GM19035 (cell line): ENCODE data around the gene TRIP6.

ENCODE experiments used
- ATAC-seq: cut with Tn5 transposase; IDR thresholded peaks from one replicate; pipeline ENCODE4 v1.9.1; 2021; ENCODE audit not compliant: unreplicated experiment

Gene TRIP6

DNA sequence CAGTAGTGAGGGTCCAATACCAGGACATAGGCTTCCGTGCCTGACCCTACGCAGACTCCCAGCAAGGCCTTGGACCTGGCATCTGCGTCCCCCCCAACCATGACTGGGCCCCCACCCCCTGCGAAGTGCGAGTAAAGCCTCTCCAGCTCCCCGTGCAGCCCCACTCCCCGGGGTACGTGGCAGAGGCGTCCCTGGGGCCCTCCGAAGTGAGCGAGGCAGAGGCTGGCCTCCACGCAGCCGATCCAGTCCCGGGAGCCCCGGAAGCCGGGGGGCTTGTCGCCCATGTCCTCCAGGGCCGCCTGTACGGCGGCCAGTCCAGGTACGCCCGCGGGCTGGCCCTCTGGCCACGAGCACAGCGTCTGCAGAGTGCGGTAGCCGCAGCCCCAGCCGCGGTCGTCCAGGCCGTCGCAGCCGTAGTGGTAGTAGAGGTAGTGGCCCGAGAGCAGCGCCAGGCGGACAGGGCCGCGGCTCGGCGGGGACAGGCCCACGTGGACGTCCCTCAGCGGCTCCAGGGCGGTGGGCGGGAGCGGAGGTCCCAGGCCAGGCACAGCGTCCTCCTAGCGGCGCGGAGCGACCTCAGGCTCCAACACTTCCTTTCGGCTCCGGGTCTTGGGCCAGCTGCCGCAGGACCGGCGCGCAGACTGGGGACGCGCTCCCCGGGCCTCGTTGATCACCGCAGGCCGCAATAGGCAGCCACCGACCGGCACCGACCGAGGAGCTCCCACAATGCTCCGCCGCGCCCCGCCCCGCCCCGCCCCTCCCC, 22.0 kb downstream of the TRIP6 start, which contains the start of gene UFSP1:
TSS of gene UFSP1 (minus strand) at position 728 of the 763 bp plus-strand sequence. CDS start at position 284, 444 bp downstream.
- ATAC-seq: peak; percentile 26

- no peak for ATAC-seq
These were observed 23.7 kb downstream of the TRIP6 start for GRCh38 chr7:100890653-100891567.

DNA sequence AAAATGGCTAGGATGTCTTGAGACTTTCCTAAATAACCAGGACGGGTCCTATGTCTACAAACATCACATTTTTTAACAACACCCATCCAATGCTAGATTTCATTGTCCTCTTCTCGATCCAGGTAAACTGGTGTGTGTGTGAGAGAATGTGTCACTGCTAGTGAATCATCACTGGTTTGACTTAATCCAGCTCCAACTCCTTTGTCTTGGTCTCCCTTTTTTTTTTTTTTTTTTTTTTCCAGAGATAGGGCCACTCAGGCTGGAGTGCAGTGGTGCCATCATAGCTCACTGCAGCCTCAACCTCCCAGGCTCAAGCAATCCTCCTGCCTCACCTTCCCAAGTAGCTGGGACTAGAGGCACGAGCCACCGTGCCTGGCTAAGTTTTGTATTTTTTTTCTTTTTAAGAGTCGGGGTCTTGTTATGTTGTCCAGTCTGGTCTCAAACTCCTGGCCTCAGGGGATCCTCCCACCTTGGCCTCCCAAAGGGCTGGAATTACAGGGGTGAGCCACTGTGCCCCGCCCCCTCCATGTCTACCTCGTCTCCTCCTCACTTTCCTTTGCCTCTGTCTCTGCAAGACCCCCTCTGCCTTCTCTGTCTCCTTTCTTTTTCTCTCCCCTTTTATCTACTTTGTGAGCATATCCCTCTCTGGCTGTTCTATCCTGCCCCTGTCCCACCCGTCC, 24.5 kb downstream of the TRIP6 start:
- ATAC-seq: no peak

DNA sequence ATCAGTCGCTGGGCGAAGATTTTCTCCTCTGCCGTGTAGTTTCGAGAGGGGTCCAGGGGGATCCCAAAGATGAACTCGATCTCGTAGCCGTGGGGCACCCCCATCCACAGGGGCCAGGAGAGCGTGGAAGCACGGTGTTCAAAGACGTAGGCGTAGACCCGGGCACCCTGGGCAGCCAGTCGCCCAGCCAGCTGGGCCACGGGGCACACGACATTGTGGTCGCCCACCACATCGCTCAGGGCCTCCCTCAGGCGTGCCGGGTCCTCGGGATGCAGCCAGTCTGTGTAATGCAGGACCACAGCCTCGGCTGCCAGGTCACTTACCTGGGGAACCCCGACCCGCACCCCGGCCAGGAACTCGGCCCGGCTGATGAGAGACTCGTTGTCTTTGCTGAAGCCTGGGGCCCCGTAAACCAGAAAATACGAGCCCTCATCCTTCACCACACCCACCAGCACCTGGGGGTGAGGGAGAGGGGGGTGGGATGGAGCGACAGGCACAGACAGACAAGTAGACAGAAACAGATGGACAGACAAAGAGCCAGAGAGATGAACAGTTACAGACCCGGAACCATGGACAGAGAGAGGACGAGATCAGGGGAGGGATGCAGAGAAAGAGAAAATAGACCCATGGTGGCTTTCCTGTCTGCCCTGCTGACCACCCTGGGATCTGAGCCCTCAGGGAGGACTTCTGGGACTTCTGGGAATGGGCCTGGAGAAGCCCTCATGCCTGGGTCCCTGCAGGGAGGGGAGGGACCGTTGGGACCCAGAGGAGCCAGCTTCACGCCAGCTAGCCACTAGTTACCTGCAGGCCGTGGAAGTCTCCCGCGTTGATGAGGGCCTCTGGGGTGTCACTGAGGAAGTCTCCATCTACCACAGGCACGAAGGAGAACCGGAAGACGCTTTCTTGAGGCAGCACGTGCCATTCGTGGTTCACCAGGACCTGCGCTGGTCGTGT, 25.5 kb downstream of the TRIP6 start:
- ATAC-seq: no peak

DNA sequence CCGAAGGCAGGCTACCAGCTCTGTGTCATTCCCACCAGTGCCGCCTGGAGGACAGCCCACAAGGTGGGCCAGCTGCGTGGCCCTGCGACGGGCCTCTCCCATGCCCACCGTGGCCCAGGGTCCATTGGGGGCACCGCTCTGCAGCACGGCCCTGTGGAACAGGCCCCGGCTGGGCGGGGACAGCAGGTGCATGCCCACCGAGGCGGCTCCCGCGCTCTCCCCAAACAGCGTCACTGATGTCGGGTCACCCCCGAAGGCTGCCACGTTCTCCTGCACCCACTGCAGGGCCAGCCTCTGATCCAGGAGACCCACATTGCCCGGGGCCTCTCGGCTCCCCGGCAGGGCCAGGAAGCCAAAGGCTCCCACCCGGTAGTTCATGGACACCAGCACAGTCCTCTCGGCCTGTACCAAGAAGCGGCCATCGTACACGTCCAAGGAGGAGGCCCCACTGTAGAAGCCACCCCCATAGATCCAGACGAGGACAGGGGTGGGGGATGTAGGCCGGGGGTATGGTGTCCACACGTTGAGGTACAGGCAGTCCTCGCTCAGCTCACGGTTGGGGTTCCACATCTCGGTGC, 26.2 kb downstream of the TRIP6 start:
- ATAC-seq: no peak

DNA sequence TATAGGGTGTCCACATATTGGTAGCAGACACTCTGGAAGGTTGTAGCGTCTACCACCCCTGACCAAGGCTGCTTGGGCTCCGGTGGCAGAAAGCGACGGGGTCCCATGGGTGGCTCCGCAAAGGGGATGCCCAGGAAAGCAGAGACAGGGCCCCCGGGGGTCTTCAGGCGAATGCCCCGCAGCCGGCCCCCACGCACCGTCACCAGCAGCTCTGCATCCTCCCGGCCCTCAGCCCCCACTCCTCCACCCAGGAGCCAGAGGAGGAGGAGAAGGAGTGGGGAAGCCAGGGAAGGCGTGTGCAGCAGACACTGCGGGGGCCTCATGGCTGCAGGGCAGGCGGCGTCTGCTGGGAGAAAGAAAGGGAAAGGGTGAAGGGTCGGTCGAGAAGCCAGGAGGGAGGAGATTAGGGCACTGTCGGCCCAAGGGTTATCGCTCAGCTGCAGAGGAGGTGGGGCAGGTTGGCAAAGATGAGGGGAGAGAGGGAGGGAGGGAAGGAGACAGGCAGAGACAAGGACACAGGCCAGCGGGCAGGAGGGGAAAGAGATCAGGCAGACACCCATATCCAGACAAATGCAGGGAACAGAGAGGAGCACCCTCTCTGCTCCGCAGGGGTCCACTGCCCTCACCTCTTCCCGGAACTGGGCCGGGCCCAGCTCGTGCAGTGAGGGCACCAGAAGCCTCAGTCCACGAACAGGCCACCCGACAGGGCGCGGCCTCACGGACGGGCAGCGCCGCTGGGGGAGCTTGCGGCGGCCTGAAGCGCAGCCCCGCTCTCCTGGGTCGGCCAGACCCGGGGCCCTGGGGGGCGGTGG, 26.9 kb downstream of the TRIP6 start:
- no peak for ATAC-seq

GRCh38 chr7:100894860-100895700, 27.9 kb downstream of the TRIP6 start:
- ATAC-seq: no peak

DNA sequence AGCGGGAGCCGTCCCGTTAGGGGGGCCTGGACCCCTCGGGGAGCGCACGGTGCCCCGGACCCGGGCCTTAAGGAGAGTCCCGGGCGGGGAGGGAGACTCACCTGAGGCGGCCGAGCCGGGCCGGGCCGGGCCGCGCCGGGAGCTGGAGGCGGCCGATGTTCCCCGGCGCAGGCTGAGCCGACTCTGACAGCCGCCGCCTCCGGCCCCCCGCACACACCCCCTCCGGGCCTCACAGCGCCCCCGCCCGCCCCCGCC, 28.4 kb downstream of the TRIP6 start, which contains the start of gene ACHE:
TSS of gene ACHE (minus strand) at position 188 of the 255 bp plus-strand sequence. CDS start 1,656 bp downstream, outside the sequence.
- ATAC-seq: no peak

DNA sequence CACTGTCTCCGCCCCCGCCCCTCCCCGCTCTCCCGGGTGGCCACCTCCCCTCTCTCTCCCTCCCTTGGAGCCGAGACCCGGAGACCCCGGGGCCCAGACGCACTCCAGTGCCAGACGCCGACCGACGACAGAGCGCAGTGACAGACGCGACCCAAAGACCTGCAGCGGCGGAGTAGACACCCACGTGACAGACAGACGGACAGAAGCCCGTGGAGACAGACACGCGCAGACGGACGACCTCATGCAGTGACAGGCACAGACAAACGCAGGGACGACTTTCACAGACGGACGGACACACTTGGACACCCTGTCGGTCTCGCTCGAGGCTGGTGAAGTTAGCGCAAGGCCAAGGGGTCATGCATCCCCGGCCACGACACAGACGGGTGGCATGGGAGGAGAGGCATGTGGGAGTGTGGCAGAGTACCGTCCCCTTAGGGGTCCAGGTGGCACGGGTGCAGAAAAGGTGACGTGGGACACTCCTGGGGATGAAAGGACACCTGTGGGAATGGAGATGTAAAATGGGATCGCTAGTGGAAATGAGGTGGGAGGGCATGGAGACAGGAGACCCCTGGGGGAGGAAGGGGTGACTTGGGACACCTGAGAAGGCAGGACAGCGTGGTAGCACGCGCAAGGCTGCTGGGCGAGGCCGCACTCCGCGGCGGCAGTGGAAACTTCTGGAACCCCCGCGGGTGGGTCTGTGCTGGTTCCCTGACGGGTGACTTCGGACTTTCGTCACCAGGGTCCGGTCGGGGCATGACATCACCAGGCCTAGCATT, 29.0 kb downstream of the TRIP6 start:
- ATAC-seq: no peak

- no peak for ATAC-seq
These were observed 29.8 kb downstream of the TRIP6 start for GRCh38 chr7:100896732-100897608.

DNA sequence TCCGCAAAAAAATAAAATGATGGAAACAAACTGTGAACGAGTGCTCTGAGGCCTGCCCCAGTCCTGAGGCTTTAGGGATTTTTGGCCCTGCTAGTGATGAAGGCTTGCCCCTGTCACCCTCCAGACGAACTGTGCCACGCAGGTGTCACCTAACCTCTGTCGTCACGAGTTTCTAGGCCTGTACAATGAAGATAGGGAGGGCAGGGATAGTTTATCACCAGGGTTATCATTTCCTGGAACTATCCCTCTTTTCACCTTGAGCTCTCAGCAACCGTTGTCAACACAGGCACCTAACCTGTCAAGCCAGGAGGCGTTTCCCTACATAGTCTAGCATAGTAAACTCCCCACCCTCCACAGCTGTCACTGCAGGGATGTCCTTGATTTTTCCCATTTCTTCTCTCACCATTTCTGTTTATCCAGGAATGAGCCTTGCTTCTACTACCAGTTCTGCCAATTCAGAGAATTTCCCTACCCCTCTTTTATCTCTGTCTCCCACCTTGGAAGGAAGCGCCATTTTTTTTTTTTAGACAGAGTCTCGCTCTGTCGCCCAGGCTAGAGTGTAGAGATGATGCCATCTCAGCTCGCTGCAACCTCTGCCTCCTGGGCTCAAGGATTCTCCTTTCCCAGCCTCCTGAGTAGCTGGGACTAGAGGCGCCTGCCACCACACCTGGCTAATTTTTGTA, 30.7 kb downstream of the TRIP6 start:
- ATAC-seq: no peak

DNA sequence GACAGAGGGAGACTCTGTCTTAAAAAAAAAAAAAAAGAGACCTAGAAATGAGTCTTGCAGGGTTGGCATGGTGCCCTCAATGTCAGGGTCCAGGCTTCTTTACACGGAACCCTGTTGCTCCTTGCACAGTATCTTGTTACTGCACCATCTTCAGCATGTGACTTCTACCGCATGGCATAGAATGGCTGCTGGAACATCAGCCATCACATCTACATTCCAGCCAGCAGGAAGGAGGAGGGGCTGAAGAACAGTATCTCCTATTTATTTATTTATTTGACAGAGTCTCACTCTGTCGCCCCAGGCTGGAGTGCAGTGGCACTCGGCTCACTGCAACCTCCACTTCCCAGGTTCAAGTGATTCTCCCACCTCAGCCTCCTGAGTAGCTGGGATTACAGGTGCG, 32.2 kb downstream of the TRIP6 start:
- ATAC-seq: no peak

DNA sequence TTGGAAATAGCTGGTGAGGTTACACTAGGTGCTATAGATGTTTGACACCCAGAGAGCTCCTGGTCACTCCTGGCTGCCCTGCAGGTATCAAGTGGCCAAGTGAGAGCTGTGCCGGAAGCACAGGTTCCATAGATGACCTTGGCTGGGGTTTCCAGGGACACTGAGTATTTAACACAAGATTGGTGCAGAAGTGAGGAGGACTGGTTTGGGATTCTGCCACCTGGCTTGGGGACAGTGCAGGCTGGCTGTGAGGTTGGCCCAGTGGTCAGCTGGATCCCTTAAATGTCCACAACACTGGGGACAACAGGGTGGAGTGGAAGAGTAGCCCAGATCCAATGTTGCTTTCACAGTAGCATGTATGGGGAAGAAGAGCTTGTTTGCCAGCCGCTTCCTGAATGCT, 33.8 kb downstream of the TRIP6 start:
- no peak for ATAC-seq

GRCh38 chr7:100901921-100902332, 34.7 kb downstream of the TRIP6 start:
- ATAC-seq: no peak

GRCh38 chr7:100902638-100903037, 35.5 kb downstream of the TRIP6 start:
- ATAC-seq: no peak

- ATAC-seq: no peak
These were observed 41.3 kb downstream of the TRIP6 start for GRCh38 chr7:100908512-100908911.
